CD4-positive, alpha-beta T cell treated with Interferon gamma for 1 hour (primary cell): ENCODE measurements around the gene TSEN34.
"Not testable (repeated sequence)": the region's sequence is repeated elsewhere in the genome, so short reads cannot be mapped to it uniquely, and the experiment has no call there.

Source experiments
- DNase-seq: peaks from one replicate; pipeline ENCODE4 v3.0.0-alpha.2; 2020

Gene TSEN34

DNA sequence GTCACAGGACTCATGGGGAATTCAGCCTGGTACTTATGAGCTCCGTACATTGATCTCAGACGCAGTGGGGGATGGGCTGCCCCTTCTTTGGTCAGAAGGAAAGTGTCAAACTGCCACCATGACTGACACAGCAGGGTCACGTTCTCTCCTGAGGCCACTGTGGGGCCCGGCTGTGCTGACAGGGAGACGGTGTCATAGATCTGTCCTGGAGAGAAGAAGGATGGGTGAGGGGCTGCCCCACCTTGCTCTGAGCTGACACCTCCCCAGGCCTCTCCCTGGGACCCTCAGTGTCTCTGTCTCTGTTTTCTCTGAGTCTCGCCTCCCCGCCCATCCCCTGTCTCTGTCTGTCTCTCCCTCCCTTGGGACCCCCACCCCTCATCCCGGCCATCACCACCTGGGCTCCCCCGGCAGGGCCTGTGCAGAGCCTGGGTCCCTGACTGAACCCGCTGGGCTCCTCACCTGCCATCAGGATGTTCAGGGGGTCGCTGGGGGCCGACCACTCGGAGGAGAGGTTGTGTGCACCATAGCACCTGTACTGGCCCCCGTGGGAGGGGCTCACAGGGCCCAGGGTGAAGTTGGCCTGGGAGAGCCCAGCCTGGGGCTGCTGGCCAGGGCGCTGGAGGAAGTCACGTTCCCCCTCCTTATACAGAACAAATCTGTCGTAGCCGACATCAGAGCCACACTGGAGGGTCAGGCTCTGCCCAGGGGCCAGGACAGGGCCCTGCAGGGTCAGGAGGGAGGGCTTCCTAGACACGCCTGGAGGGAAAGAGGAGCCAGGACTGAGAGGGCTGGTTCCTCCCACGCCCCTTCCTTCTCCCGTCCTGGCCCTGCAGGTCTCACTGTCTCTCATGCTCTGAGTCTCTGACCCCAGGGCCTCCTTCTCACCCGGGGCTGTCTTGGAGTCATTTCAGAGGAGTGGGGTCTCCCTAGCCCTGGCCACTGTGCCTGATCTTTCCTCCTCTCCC lies 49.5 kb downstream of the TSEN34 start:
- not testable (repeated sequence) for DNase-seq

DNA sequence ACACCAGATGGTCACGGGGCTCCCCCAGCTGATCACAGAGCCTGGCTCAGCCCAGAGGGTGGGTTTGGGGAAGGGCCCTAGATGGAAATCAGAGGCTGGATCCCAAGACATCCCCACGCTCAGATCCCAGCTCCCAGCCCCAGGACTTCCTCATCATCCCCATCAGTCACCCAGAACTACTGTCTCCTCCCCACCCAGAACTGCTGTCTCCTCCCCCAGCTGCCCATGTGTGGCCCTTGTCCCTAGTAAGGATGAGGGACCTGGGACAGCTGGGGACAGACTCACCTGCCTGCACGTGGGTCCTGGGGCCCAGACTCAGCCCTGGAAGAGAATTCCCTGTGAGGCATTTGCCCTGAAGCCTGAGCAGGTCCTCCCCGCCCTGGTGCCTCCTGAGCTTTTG lies 51.1 kb downstream of the TSEN34 start:
- not testable (repeated sequence) for DNase-seq

DNA sequence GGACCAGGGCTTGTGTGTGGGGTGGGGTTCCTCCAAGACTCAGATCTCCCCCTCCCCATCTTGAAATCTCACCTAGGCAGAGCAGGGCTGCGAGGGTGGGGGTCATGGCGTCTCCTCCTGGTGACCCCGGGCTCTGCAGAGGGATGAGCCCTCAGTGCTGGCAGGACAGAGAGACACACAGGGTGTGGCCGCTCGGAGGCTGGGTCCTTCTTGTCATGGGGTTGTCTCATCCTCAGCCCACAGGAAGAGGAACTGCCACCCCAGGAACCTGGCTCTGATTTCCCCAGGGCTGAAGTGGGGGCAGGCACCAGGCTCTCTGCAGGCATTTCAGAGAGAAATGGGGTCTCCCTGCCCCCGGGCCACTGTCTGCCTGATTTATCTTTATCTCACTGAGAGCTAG lies 51.5 kb downstream of the TSEN34 start, which contains the start of gene LILRA6:
TSS of gene LILRA6 (minus strand) at position 145 of the 400 bp plus-strand sequence.
- peak; percentile 35 for DNase-seq

DNA sequence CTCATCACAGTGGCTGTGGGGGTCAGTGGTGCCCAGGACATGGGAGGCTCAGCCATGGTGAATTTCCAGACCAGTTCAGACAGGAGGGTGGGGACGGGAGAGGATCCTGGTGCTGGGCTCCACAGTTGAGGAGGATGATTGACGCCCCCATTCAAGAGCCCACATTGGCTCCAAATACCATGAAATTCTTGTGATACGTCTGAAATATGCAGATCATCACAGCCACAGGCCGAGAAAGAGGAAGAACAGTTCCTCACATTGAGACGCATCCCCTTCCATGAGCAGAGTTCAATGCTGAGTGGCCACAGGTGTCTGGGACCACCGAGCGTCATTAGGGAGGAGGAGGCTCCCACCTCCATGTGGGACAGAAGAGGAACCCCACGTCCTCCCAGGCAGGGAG lies 52.7 kb downstream of the TSEN34 start:
- not testable (repeated sequence) for DNase-seq
